ENCODE measurements around the gene C15orf39.

Gene C15orf39

DNA sequence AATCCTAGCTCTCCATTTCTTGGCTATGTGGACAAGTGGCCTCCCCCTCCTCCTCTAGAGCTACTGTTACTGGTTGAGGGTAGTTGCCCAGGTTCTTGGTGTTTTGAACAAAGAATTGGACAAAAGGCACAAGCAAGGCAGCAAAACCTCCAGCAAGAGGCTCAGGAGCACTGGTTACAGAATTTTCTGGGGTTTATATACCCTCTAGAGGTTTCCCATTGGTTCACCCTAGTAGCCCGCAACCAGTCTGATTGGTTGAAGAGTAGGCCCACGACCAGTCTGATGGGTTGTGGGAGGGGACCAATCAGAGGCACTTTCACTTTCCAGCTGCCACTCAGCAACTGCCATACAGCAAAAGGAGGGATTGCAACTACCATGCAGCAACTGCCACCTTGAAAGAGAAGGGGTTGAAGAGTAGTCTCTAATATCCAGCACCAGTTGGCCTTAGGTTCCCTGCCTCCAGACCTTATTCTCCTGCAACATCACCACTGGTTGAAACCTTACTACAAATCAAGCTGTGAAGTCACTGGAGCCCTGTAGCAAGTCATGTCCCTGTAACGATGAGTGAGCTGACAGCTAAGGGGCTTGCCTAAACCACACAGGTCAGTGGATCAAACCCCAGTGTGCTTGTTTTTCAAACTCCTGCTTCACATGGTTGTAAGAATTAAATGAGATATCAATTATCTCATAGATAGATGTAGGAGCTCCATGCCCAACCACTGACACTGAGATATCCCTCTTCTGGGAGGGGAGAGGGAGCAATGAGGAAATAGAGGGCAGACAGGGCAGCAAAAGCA lies 2.9 kb upstream of the C15orf39 start:
- peak; percentile 48 to 66 for DNase-seq

DNA sequence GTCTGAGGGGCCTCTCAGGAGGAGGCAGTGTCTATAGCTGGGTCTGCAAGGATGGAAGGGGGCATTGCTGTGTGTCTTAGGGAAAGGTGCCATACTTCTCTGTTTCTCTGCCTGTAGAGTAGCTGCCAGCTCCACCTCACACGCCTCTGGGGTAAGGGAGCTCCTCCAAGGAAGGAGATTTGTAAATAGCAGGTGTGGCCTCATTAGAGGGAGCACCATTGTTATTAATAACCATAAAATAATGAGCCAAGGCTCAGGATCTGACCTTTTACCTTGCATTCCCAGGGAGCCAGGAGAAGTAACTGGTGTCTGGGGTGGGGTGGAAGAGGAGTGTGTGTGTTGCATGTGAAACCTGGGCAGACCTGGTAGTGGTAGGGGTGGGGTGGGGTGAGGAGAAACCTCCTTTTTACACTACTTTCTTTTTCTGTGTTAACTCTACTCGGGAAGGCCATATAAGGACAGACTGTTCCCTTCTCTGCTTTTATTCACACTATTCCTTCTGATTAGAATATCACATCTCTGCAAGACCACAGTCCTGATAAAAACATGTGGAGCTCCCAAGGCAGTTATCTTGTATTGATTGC lies 2.2 kb upstream of the C15orf39 start:
- DNase-seq = no peak

DNA sequence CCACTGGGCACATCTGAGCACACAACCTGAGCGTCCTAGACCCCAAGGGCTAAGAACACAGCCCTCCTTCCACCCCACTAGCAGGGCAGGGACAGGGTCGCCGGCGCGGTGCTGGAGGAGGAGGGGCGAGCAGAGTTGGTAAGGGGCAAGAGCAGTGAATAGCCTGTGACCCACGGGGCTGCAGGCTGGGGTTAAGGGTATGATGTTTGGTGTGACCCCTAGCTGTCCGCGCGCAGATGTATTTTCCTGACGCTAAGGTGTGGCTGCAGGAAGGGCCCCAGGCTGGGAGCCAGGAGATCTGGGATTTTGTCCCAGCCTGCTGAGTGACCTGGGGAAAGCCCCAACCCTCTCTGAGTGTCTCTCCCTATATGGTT lies 1.3 kb upstream of the C15orf39 start:
- DNase-seq = no peak

DNA sequence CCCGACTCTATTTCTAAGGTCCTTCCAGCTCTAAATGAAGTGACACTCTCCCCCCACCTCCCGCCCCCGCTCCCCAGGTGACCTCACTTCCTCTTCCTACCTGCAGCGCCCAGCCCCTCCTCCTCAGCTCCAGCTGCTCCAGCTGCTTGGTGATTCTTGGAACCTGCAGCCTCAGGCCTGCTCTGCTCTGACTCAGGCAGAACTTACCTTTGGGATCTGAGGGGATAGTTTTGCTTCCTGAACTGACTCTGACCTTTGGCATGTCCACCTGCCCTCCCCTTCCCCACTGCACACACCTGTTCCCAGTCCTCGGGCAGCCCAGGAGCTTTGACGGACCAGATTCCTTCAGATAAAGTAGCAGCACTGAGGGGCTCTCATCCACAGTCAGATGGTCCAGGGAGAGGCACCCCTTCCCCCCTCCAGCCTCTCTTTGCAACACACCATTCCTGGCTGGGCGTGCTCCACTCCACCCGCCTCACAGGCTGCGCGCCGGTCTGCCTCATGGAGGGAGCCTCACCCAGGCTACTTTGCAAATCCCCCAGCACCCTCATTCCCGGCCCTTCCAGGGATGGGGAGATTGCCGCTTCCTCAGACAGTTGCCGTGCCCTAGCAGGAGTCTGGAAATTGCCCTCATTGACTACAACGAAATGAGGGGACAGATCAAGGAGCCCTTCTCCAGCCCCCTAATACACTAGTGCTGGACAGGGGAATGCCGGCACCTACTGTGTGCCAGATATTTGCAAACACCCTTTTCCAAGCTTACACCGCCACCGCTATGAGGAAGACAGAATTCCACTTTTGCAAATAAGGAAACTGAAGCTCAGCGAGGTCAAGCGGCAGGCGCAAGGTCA lies 692 bp upstream of the C15orf39 start:
- peak in 1 of 2 donors; percentile 17 for DNase-seq

DNA sequence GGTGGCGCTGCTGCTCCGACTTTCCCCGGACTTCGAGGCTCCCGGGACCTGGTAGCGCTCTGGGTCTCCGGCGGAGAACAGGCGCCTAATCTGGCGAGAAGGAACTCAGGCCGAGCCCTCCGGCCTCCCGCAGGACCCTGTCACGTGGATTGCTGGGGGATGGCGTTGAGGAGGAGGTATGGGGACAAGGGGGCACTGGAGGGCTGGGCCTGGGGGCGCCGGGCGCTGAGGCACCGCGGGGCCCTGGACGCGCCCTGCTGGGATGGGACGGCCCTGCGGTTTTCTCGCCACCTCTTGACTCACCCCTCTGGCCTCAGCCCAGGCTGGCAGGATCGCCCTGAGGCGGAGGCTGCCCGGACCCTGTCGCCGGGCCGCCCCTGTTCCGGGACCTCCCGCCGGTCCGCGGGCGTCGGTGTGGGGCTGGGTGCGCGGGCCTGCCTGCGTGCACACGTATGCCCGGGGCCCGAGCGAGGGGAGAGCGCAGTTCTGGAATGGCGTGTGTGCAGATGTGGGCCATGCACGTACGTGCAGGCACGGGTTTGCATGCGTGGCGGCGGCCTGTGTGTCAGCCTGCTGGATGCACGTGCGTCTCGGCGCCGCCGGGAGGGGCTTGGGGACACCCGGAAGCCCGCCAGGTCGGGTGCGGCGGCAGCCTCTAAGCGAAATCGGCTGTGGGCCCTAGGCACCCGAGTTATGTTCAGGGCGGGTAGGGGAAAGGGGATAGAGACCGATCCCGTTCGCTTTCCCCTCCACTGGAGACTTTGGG lies 752 bp downstream of the C15orf39 start:
- DNase-seq = peak; percentile 81 to 87

DNA sequence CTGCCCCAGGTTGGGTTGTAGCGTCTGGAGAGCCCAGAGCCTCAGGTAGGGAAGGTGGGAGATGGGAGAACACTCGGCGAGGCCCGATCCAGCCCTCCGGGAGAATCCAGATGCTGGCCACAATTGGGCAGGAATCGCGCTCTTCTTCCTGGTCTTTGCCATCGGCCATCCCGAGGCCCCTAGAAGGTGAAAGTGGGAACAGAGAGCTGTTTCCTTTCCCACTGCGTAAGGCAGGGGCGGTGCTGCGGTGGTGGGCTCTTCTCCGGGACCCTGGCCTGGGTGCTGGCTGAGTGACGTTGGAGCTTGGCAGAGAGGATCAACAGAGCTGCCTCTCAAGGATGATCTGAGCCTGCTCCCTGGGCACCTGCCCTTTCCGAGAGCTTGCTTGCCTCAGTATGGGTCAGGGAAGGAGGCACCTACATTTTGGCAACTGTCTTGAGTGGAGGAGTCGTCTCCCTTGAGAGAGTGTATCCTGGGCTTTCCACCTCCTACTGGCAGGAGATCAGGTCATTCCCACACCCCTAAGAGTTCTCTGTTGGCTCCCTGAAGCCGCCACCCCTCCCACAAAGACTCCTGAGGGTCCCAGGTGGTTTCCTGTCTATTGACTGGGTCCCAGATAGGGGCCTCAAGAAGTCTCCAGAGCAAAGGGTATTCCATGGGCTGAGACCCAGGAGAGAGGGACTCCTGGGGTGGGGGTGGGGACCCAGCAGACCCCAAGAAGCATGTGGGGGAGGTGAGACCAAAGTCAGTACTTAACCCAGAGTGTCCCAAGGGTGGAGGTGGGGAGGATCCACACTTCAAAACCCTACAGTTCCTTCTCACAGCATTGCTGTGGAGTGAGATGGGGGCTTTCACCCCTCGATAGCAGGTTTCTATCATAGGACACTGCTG lies 1.6 kb downstream of the C15orf39 start:
- DNase-seq = no peak

DNA sequence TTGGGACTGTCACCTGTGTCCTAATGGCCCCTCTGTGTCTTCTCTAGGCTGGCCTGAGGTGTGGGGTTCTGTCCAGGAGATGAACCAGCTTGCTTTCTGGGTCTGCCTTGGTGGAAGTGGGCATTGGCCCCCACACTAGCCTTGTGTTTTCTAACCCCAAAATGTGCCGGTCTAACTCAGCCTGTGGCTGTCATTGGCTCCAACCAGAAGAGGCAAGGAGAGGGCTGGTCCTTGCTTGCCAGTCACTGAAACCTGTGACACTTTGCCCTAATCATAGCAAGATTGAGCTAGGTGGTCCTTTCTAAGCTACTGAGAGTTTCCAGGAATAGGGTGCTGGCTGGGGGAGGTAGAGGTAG lies 2.2 kb downstream of the C15orf39 start:
- DNase-seq = no peak

DNA sequence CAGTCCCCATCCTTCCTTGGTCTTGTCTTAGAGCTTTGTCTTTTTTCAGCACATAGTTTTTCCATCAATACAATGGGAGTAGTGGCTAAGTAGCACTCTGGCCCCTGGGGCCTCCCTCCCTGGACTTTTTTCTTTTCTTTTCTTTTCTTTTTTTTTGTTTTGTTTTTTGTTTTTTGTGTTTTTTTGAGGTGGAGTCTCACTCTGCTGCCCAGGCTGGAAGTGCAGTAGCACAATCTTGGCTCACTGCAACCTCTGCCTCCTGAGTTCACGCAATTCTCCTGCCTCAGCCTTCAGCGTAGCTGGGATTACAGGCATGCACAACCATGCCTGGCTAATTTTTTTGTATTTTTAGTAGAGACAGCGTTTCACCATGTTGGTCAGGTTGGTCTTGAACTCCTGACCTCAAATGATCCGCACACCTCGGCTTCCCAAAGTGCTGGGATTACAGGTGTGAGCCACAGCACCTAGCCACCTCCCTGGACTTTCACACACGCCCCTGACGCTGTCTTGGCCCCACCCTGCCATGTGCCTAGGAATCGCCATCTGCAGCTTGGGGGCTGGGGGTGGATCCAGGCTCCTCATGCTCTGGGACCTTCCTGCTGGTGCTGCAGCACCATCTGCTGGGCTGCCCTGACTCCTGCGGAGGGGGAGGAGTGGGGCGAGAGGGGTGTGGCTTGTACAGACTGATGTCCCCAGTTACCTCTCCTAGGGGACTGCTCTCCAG lies 2.8 kb downstream of the C15orf39 start:
- DNase-seq = peak; percentile 87 to 89

DNA sequence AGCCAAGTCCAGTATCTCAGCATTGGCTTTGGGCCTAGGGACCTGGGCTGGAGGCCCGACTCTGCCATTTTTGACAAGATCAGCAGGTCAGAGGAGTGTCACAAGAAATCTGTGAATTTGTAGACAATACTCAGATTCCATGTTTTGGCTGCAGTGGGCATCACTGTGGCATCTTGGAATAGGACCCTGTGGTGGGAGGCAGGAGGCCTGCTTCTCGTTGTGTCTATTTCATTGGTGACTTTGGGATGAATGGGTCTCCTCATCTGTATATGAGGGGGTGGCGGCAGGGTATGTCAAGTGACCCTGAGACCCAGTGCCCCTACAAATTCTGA lies 3.3 kb downstream of the C15orf39 start:
- DNase-seq = no peak

DNA sequence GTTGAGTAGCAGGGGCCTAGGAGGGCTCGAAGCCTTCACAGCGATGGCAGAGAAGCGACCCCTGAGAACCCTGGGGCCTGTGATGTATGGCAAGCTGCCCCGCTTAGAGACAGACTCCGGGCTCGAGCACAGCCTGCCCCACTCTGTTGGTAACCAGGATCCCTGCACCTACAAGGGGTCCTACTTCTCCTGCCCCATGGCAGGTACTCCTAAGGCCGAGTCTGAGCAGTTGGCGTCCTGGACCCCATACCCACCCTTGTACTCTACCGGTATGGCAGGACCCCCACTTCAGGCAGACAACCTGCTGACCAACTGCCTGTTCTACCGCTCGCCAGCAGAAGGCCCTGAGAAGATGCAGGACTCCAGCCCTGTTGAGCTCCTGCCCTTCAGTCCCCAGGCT lies 4.3 kb downstream of the C15orf39 start:
- DNase-seq = no peak

DNA sequence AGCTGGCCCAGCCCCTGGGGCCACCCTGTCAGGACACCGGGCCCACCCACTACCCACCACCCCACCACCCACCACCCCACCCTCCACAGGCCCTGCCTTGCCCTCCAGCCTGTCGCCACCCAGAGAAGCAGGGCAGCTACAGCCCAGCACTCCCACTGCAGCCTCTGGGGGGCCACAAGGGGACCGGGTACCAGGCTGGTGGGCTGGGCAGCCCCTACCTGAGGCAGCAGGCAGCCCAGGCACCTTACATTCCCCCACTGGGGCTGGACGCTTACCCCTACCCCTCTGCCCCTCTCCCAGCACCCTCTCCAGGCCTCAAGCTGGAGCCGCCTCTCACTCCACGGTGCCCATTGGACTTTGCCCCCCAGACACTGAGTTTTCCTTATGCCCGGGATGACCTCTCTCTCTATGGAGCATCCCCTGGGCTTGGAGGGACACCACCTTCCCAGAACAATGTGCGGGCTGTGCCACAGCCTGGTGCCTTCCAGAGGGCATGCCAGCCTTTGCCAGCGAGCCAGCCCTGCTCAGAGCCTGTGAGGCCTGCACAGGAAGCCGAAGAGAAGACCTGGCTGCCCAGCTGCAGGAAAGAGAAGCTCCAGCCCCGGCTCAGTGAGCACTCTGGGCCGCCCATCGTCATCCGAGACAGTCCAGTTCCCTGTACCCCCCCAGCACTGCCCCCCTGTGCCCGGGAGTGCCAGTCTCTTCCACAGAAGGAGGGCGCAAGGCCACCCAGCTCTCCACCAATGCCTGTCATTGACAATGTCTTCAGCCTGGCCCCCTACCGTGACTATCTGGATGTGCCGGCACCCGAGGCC lies 5.3 kb downstream of the C15orf39 start:
- no peak for DNase-seq

DNA sequence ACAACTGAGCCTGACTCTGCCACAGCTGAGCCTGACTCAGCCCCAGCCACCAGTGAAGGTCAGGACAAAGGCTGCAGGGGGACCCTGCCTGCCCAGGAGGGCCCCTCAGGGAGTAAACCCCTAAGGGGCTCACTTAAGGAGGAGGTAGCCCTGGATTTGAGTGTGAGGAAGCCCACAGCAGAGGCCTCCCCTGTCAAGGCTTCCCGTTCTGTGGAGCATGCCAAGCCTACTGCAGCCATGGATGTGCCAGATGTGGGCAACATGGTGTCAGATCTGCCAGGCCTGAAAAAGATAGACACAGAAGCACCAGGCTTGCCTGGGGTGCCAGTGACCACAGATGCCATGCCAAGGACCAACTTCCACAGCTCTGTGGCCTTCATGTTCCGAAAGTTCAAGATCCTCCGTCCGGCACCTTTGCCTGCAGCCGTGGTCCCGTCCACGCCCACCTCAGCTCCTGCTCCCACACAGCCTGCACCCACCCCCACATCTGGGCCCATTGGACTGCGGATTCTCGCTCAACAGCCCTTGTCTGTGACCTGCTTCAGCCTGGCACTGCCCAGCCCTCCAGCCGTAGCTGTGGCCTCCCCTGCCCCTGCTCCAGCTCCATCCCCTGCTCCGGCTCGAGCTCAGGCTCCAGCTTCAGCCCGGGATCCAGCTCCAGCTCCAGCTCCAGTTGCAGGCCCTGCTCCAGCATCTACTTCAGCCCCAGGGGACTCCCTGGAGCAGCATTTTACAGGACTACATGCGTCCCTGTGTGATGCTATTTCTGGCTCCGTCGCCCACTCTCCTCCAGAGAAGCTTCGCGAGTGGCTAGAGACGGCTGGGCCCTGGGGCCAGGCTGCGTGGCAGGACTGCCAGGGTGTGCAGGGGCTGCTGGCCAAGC lies 6.2 kb downstream of the C15orf39 start:
- no peak for DNase-seq

DNA sequence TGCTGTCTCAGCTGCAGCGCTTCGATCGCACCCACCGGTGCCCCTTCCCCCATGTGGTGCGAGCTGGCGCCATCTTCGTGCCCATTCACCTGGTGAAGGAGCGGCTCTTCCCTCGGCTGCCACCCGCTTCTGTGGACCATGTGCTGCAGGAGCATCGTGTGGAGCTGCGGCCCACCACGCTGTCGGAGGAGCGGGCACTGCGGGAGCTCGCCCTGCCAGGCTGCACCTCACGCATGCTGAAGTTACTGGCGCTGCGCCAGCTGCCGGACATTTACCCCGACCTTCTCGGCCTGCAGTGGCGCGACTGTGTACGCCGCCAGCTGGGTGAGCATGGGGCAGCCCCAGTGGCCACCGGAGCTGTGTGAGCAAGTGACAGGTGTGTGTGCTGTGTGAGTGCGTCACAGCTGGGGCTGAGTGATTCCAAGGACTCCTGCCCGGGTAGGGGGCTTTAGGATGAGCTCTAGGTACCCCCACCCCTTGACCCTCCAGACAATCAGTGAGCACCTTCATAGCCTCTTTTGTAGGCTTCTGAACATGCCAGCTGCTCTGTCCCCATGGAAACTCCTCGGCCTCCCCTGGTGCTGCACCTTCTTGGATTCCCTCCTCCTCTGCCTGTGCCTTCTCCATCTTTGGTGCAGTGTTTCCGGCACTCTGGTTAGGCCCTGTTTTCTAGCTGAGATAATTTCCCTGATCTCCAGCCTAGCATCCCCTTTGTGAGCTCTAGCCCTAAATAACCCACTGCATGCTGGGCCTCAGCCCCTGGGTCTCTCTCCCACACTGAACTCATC lies 7.0 kb downstream of the C15orf39 start:
- DNase-seq = no peak

DNA sequence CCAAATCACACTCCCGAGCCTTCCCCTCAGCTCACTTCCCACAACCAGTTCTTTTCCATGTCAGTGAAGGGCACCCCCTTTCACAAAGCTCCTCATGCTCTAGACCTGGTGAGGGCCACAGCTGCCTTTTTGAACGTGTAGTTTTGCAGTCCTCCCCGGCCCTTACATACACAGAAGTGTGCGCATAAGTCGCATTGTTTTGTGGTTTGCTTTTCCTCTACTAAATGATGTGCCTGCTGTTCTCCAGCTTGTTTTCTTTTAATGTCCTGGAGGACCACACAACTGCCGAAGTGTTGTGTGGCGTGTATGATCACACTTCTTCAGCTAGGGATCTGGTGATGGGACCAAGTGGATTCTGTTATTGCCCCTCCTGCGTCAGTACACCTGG lies 7.6 kb downstream of the C15orf39 start:
- DNase-seq = no peak

DNA sequence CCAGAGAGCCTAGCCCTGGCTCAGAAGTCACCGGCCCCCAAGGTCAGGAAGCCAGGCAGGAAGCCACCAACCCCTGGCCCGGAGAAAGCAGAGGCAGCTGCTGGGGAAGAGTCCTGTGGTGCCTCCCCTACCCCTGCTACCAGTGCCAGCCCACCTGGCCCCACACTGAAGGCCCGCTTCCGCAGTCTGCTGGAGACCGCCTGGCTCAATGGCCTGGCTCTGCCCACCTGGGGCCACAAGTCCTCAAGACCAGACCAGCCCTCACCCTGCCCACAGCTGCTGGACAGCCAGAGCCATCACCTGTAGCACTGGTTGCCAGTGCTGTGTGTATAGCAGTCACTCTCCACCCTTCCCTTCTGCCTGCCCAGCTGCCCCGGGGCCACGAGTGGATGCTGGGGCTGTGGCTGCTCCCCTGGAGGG lies 9.1 kb downstream of the C15orf39 start:
- no peak for DNase-seq

DNA sequence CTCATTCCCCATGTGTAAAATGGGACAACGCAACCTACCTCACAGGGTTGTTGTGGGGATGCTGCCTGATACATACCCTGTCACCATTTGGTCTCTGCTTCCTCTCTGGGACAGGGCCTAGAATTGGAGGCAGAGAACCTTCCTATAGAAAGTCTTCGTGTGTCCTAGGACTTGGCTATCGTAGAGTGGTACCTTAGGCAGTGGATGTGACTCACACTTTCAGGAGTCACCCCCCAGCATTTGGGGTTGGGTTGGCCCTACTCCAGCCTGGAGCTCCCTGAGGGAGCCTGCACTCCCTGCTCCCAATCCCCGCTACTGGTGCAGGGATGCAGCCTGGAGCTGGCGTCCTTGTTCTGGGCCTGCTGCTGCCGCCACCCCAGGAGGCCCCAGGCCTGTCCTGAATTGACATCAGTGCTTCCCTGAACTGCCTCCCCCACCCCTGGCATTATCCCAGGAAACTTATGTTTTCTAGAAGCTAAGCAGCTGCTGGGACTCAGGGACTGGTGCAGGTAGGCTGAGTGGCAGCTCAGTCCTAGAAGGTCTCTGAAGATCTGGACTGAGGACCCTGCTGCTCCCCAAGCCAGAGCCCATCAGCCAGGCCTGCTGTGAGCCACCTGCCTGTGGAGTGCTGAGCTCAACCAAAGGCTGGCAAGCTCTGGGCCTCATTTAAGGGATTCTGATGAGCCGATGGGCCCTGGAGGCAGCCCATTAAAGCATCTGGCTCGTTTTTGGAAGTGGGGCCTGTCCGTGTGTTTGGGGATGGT lies 9.9 kb downstream of the C15orf39 start:
- DNase-seq = no peak

DNA sequence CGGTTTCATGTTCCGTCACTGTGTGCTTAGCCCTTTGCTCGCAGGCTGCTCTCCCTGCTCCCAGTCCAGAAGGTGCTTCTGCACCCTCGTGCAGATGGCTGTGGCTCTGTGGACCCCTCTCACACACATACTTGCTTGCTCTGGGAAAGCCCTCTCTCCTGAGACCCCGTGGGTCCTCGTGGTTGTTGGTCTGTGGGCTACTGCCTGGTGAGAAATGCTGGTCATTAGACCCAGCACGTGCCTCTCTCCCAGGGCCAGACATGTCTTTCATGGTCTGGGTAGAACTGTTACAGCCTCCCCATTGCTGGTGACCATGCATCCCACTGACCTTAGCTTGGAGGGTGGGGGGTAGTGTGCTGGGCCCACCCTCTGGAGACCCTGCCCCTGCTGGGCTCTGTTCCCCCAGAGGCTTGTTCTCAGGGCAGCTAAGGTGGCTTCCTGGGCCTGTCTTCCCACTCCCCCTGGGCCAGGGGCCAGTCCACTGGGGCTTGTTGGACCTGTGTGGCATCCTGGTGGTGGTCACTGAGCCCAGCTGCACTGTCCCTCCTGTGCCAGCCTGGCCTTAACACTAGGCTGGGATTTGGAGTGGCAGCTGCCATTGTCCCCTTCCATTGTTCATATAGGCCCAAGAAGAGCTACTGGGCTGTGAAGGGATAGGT lies 10.6 kb downstream of the C15orf39 start:
- no peak for DNase-seq

Measured in CD4-positive, alpha-beta T cell treated with Interleukin-1 beta for 1 hour (primary cell).